Thyroid gland (tissue), 4 donors: ENCODE measurements around the gene PLIN5. TPM values are rescaled to one million over a fixed set of nuclear protein-coding genes. Genes with fewer than 3 reads are reported as not detected.

Experiments
- DNase-seq, 2 donors: peaks; one replicate each; pipeline ENCODE4 v3.0.0-alpha.2; 2019
- H3K27ac ChIP-seq, 3 donors: fragments of 200-600 bp; sonication (generic); 1 replicate in 2 of 3; 2 replicates in 1 of 3; pipeline ENCODE4 v1.5.1; 2016 to 2019; ENCODE audit warnings: mild to moderate bottlenecking in 1 of 3, moderate library complexity in 1 of 3
- H3K27me3 ChIP-seq: fragments of 200-600 bp; sonication (generic); one replicate; pipeline ENCODE4 v1.5.1; 2019
- H3K36me3 ChIP-seq, 2 donors: fragments of 200-600 bp; sonication (generic); one replicate each; pipeline ENCODE4 v1.5.1; 2016 to 2019
- H3K4me1 ChIP-seq, 2 donors: fragments of 200-600 bp; sonication (generic); one replicate each; pipeline ENCODE4 v1.5.1; 2017 to 2019
- H3K4me3 ChIP-seq, 3 donors: fragments of 200-600 bp; sonication (generic); replicated peaks in 1 of 3; 1 replicate in 2 of 3; 2 replicates in 1 of 3; pipeline ENCODE4 v1.5.1; 2016; ENCODE audit warnings: mild to moderate bottlenecking in 1 of 3
- H3K9me3 ChIP-seq: fragments of 200-600 bp; sonication (generic); one replicate; pipeline ENCODE4 v1.5.1; 2017
- POLR2A ChIP-seq, 2 donors: fragments of 450-650 bp; IDR thresholded peaks; one replicate each; pipeline ENCODE4 v1.6.1; 2017; ENCODE audit warnings: antibody characterized with exemption in 2 of 2, mild to moderate bottlenecking in 2 of 2, moderate library complexity in 1 of 2
- WGBS, 2 donors: methylation state at CpG; one replicate each; pipeline ENCODE4 v1.1.5; 2017; 5-methylcytosine and 5-hydroxymethylcytosine counted together
- intact Hi-C: fragments of 100-400 bp; cut with DNase I; formaldehyde crosslinking; loops from one replicate; pipeline ENCODE4 v1.15.1; 2023
- total RNA-seq, 4 donors: library from RNA; depleted of rRNA; stranded (reverse); fragments of >200 nt; gene quantifications; one replicate each; pipeline ENCODE4 v1.2.3, GENCODE V29; 2016
- TF ChIP-seq, protein P1 (sequence below), 6 experiments: fragments of 200-600 bp in 3 of 6; fragments of 450-650 bp in 3 of 6; sonication (generic) in 3 of 6; IDR thresholded peaks; one replicate each; pipeline ENCODE4 v1.5.1; 2016 to 2019; ENCODE audit warnings: antibody characterized with exemption in 6 of 6, mild to moderate bottlenecking in 2 of 6, inconsistent platforms in 1 of 6, moderate library complexity in 1 of 6

Gene PLIN5
- total RNA-seq, 4 donors from 2014 or later: 4.1 to 12.1 (median 7.8) TPM

DNA sequence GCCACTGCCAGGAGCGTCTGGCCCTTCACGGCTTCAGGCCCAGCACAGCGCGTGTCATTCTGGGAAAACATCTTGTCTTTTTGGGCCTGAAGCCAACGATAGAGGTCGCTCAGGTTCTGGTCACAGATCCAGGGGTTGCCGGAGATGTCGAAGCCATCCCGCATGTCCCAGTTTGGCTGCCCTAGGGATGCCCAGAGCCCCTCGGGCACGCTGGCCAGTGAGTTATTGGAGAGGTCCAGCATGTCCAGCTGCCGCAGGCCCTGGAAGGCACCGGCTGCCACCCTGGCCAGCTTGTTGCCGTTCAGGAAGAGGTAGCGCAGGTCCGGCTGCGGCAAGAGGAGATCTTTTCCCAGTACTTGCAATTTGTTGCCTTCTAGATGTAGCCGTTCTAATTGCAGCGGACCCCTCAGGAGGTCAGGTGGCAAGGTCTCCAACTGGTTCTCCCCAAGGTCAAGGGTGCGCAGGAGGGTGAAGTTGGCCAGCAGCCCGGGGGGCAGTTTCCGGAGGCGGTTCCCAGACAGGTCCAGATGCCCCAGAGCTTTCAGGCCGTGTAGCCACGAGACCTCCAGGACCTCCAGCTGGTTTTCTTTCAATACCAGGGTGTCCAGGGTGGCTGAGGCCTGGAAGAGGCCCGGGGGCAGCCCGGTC is 3.1 kb upstream of the PLIN5 start:
- Histone ChIP-seq H3K4me3 (no peak overlapping the region), H3K9me3 (no peaks in the 10 kb centered on the region), H3K36me3 (no peaks in the 10 kb centered on the region), H3K4me1 (peaks cover 8 to 9% of the 10 kb centered on the region in 2 donors), H3K27ac (no peak overlapping the region), H3K27me3 (no peaks in the 10 kb centered on the region)
- WGBS, 2 donors: 73 to 78% methylated on average over 17 to 24 of the region's 27 CpGs
- TF ChIP-seq POLR2A (IDR thresholded peaks at IDR 0.05): no peak
- TF ChIP-seq, protein P1, sequence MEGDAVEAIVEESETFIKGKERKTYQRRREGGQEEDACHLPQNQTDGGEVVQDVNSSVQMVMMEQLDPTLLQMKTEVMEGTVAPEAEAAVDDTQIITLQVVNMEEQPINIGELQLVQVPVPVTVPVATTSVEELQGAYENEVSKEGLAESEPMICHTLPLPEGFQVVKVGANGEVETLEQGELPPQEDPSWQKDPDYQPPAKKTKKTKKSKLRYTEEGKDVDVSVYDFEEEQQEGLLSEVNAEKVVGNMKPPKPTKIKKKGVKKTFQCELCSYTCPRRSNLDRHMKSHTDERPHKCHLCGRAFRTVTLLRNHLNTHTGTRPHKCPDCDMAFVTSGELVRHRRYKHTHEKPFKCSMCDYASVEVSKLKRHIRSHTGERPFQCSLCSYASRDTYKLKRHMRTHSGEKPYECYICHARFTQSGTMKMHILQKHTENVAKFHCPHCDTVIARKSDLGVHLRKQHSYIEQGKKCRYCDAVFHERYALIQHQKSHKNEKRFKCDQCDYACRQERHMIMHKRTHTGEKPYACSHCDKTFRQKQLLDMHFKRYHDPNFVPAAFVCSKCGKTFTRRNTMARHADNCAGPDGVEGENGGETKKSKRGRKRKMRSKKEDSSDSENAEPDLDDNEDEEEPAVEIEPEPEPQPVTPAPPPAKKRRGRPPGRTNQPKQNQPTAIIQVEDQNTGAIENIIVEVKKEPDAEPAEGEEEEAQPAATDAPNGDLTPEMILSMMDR (IDR thresholded peaks at IDR 0.05): no peak
- intact Hi-C loops: no loop called here
- DNase-seq: no peak

DNA sequence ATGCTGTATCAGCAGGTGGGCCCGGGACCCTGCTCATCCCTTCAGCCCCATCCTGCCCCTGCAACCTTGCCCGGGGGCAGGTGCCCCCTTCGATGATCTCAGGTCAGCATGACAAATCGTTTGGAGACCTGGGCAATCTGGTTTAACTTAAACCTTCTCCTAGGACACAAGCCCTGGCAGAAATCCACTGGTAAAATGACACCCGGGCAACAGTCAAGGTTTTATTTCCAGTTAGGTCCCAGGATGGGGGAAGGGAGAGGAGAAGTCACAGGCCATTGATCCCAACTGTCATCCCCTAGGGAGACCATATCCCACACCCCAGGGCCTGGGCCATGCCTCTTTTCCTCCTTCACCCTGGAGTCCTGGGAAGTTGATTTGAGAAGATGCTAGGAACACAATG is 1.8 kb upstream of the PLIN5 start:
- no peak overlapping the region for H3K27ac ChIP-seq

DNA sequence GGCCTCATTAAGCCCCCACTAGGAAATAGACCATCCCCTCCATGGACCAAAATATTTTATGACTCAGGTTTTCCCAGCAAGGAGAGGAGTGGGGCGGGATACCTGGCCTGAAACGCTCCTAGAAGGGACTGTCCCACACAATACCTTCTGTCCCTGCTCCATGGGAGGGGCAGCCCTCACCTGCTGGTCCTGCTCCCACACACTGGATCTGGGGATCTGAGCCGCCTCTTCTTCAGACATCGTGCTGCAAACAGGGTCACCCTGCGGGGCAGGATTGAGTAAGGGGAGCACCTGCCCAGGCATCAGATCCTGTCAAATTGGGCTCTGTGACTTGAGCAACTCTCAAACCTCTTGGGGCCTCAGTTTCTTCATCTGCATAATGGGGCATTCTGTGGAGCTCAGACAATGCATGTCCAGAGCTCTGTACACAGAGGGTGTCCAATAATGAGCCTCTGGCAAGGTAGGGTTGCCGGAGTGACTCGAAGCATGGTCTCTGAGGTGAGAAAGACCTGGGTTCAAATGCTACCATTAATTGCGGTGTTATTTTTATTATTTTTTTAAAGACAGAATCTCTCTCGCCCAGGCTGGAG is 1.1 kb downstream of the PLIN5 start:
- intact Hi-C loops: no loop called here
- Histone ChIP-seq H3K27ac (no peak overlapping the region), H3K4me3 (no peak overlapping the region), H3K36me3 (no peaks in the 10 kb centered on the region), H3K9me3 (no peaks in the 10 kb centered on the region), H3K27me3 (no peaks in the 10 kb centered on the region), H3K4me1 (peaks cover 8 to 9% of the 10 kb centered on the region in 2 donors)
- TF ChIP-seq, protein P1 (IDR thresholded peaks at IDR 0.05): no peak
- no peak for TF ChIP-seq POLR2A (IDR thresholded peaks at IDR 0.05)
- 83 to 84% methylated on average over 8 to 9 of the region's 9 CpGs for WGBS, 2 donors
- DNase-seq: no peak

More for the DNA sequence above, 1.8 kb upstream of the PLIN5 start:
- TF ChIP-seq POLR2A (IDR thresholded peaks at IDR 0.05): no peak
- TF ChIP-seq, protein P1 (IDR thresholded peaks at IDR 0.05): no peak
- H3K36me3 ChIP-seq: no peaks in the 10 kb centered on the region
- WGBS, 2 donors: 60 to 71% methylated on average over 4 to 5 of the region's 5 CpGs
- H3K27me3 ChIP-seq: no peaks in the 10 kb centered on the region
- no peak overlapping the region for H3K4me3 ChIP-seq
- no peak for DNase-seq
- intact Hi-C loops: no loop called here
- peaks cover 8 to 9% of the 10 kb centered on the region in 2 donors for H3K4me1 ChIP-seq
- no peaks in the 10 kb centered on the region for H3K9me3 ChIP-seq

DNA sequence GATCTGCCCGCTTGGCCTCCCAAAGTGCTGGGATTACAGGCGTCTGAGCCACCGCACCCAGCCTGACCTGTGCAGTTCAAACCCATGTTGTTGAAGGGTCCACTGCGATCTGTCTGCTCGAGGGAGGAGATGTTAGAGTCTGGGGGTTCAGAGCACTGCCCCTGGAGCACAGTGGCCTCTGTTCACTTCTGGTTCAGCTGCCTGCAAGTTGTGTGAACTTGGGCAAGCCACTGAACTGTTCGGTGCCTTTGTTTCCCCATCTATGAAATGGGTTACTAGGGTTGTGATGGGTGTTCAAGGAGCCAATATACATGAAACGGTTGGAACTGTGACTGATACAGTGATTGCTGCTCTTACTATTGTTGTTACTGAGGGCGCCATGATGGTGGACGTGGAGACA is 1.7 kb downstream of the PLIN5 start:
- H3K4me3 ChIP-seq: no peak overlapping the region
- WGBS, 2 donors: 84 to 90% methylated on average over 4 to 9 of the region's 9 CpGs
- TF ChIP-seq POLR2A (IDR thresholded peaks at IDR 0.05): no peak
- TF ChIP-seq, protein P1 (IDR thresholded peaks at IDR 0.05): no peak
- no peak overlapping the region for H3K27ac ChIP-seq
- H3K4me1 ChIP-seq: peaks cover 8 to 9% of the 10 kb centered on the region in 2 donors
- H3K9me3 ChIP-seq: no peaks in the 10 kb centered on the region
- no peaks in the 10 kb centered on the region for H3K27me3 ChIP-seq
- DNase-seq: no peak
- intact Hi-C loops: no loop called here
- H3K36me3 ChIP-seq: no peaks in the 10 kb centered on the region

DNA sequence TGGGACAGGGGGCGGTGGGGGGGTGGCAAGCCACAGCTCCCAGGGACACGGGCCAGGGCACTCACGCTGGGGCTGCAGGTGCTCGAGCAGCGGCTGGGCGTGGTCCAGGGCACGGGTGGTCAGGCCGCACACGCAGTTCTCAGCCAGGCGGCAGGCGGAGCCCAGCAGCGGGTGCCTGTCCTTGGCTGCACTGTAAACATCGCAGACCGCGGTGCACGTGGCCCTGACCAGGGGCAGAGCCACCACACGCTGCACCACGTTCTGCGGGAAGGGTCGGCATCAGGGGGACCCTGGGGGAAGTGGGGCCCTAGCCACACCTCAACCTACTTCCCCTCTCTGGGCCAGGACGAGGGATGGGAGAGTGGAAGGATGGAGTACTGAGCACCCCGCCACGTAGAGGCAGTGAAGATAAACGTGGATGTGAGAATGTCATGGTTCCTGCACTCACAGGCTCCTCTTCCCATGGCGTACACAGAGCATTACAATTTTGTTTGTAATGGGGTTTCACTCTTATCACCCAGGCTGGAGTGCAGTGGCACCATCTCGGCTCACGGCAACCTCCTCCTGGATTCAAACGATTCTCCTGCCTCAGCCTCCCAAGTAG is 3.4 kb downstream of the PLIN5 start:
- TF ChIP-seq POLR2A (IDR thresholded peaks at IDR 0.05): no peak
- TF ChIP-seq, protein P1 (IDR thresholded peaks at IDR 0.05): no peak
- intact Hi-C loops: no loop called here
- H3K27me3 ChIP-seq: no peaks in the 10 kb centered on the region
- H3K9me3 ChIP-seq: no peaks in the 10 kb centered on the region
- H3K4me3 ChIP-seq: no peak overlapping the region
- H3K27ac ChIP-seq: no peak overlapping the region
- no peaks in the 10 kb centered on the region for H3K36me3 ChIP-seq
- DNase-seq: peak; percentile 10 to 14
- 67 to 73% methylated on average over 9 to 18 of the region's 28 CpGs for WGBS, 2 donors
- H3K4me1 ChIP-seq: peaks cover 8 to 9% of the 10 kb centered on the region in 2 donors
